Testis (tissue), 3 donors: ENCODE results near the gene MYO18B. TPM values are rescaled to one million over a fixed set of nuclear protein-coding genes. Genes with fewer than 3 reads are reported as not detected.

Experiments used
- DNase-seq: peaks from one replicate; pipeline ENCODE4 v3.0.0-alpha.2; 2019
- H3K27ac ChIP-seq, 2 donors: fragments of 200-600 bp; sonication (generic); one replicate each; pipeline ENCODE4 v1.5.1; 2019
- H3K27me3 ChIP-seq: fragments of 200-600 bp; sonication (generic); one replicate; pipeline ENCODE4 v1.5.1; 2019
- H3K36me3 ChIP-seq: fragments of 200-600 bp; sonication (generic); one replicate; pipeline ENCODE4 v1.5.1; 2017; ENCODE audit warnings: low read depth; ENCODE audit errors: missing control alignments
- H3K4me1 ChIP-seq: fragments of 200-600 bp; sonication (generic); one replicate; pipeline ENCODE4 v1.5.1; 2019
- H3K4me3 ChIP-seq, 2 donors: fragments of 200-600 bp; sonication (generic); one replicate each; pipeline ENCODE4 v1.5.1; 2017 to 2019
- H3K9me3 ChIP-seq: fragments of 200-600 bp; sonication (generic); one replicate; pipeline ENCODE4 v1.5.1; 2017
- CTCF ChIP-seq, 3 experiments: fragments of 450-650 bp in 2 of 3; fragments of 200-600 bp in 1 of 3; sonication (generic) in 1 of 3; IDR thresholded peaks; one replicate each; pipeline ENCODE4 v1.5.1; 2016 to 2019; ENCODE audit warnings: antibody characterized with exemption in 3 of 3, mild to moderate bottlenecking in 2 of 3, moderate library complexity in 1 of 3
- POLR2A ChIP-seq: fragments of 450-650 bp; IDR thresholded peaks from one replicate; pipeline ENCODE4 v1.6.1; 2017; ENCODE audit warnings: antibody characterized with exemption, mild to moderate bottlenecking, moderate library complexity
- WGBS, 2 donors: methylation state at CpG; one replicate each; pipeline ENCODE4 v1.1.5; 2018; 5-methylcytosine and 5-hydroxymethylcytosine counted together
- intact Hi-C: fragments of 100-400 bp; cut with DNase I; formaldehyde crosslinking; loops from one replicate; pipeline ENCODE4 v1.15.1; 2023; ENCODE audit warnings: low total_unique reads
- polyA plus RNA-seq: library from polyadenylated mRNA; stranded (reverse); fragments of 350-450 nt; fragmentation: Illumina TruSeq; extraction: RNeasy Lipid Tissue Mini Kit (QIAGEN cat#74804); gene quantifications from one replicate; pipeline ENCODE4 v1.2.3, GENCODE V29; 2014; ENCODE audit warnings: low read depth, low replicate concordance; ENCODE audit not compliant: insufficient read depth
- total RNA-seq, 2 donors: library from RNA; depleted of rRNA; stranded (reverse); fragments of >200 nt; gene quantifications; one replicate each; pipeline ENCODE4 v1.2.3, GENCODE V29; 2016

Gene MYO18B
- total and polyA plus RNA-seq, 3 donors from 2014 or later: 23.6 to 40.3 (median 28.6) TPM

GRCh38 chr22:25774575-25775026, 32.6 kb downstream of the MYO18B start:
- no peaks in the 10 kb centered on the region for H3K4me1 ChIP-seq
- no peak for DNase-seq
- H3K4me3 ChIP-seq: no peak overlapping the region
- no peaks in the 10 kb centered on the region for H3K9me3 ChIP-seq
- WGBS, 2 donors: 59 to 68% methylated on average over 4 to 12 of the region's 12 CpGs
- H3K27ac ChIP-seq: no peak overlapping the region
- no peaks in the 10 kb centered on the region for H3K27me3 ChIP-seq
- intact Hi-C loops: loop anchor here (5.0 kb wide), 1 partner anchor 312 kb away; no protein-coding TSS in a partner anchor
- TF ChIP-seq POLR2A (no peak), CTCF (IDR thresholded peaks at IDR 0.05) (peak; percentile 23 to 54 (median 44))
- H3K36me3 ChIP-seq: no peaks in the 10 kb centered on the region

- no peak for DNase-seq
- 60 to 65% methylated on average over 8 of the region's 8 CpGs for WGBS, 2 donors
- Histone ChIP-seq H3K9me3 (no peaks in the 10 kb centered on the region), H3K27ac (no peak overlapping the region), H3K36me3 (no peaks in the 10 kb centered on the region), H3K4me1 (no peaks in the 10 kb centered on the region), H3K27me3 (no peaks in the 10 kb centered on the region), H3K4me3 (no peak overlapping the region)
- intact Hi-C loops: no loop called here
- no peak for TF ChIP-seq POLR2A
- no peak for TF ChIP-seq CTCF (IDR thresholded peaks at IDR 0.05)
Observed at GRCh38 chr22:25775531-25775930, 33.5 kb downstream of the MYO18B start.

- Histone ChIP-seq H3K9me3 (no peaks in the 10 kb centered on the region), H3K27me3 (no peaks in the 10 kb centered on the region), H3K4me3 (no peak overlapping the region), H3K4me1 (no peaks in the 10 kb centered on the region), H3K36me3 (no peaks in the 10 kb centered on the region), H3K27ac (no peak overlapping the region)
- DNase-seq: no peak
- intact Hi-C loops: no loop called here
- 55 to 78% methylated on average over 3 to 7 of the region's 9 CpGs for WGBS, 2 donors
- TF ChIP-seq CTCF (IDR thresholded peaks at IDR 0.05) (no peak), POLR2A (no peak)
Observed at GRCh38 chr22:25777411-25777810, 35.4 kb downstream of the MYO18B start.

GRCh38 chr22:25777870-25778269, 35.9 kb downstream of the MYO18B start:
- intact Hi-C loops: no loop called here
- peak; percentile 35 for DNase-seq
- Histone ChIP-seq H3K27me3 (no peaks in the 10 kb centered on the region), H3K36me3 (no peaks in the 10 kb centered on the region), H3K27ac (no peak overlapping the region), H3K4me1 (no peaks in the 10 kb centered on the region), H3K4me3 (no peak overlapping the region), H3K9me3 (no peaks in the 10 kb centered on the region)
- WGBS, 2 donors: 47 to 63% methylated on average over 8 of the region's 8 CpGs
- TF ChIP-seq POLR2A (no peak), CTCF (IDR thresholded peaks at IDR 0.05) (no peak)

- TF ChIP-seq POLR2A: no peak
- no peak for TF ChIP-seq CTCF (IDR thresholded peaks at IDR 0.05)
- no peaks in the 10 kb centered on the region for H3K9me3 ChIP-seq
- H3K36me3 ChIP-seq: no peaks in the 10 kb centered on the region
- H3K27me3 ChIP-seq: no peaks in the 10 kb centered on the region
- H3K27ac ChIP-seq: no peak overlapping the region
- DNase-seq: no peak
- 92 to 100% methylated on average over 2 of the region's 2 CpGs for WGBS, 2 donors
- H3K4me1 ChIP-seq: no peaks in the 10 kb centered on the region
- no peak overlapping the region for H3K4me3 ChIP-seq
- intact Hi-C loops: no loop called here
Observed at GRCh38 chr22:25779426-25779825, 37.4 kb downstream of the MYO18B start.
